HG03045 (cell line): Measurements from ENCODE around the gene YJU2.
"Not testable (repeated sequence)": the region's sequence is repeated elsewhere in the genome, so short reads cannot be mapped to it uniquely, and the experiment has no call there.

ENCODE experiments used
- ATAC-seq: cut with Tn5 transposase; IDR thresholded peaks from one replicate; pipeline ENCODE4 v1.9.1; 2021; ENCODE audit warnings: mild to moderate bottlenecking, moderate library complexity; ENCODE audit not compliant: unreplicated experiment

The YJU2 gene

GRCh38 chr19:4246767-4247593 is at the start of gene YJU2:
Gene YJU2, plus strand, starts transcription at chr19:4247080. Its CDS starts 67 bp downstream, at chr19:4247147.
- peak; percentile 84 for ATAC-seq

GRCh38 chr19:4197228-4197624 is 49.7 kb upstream of the YJU2 start:
- ATAC-seq = no peak

- no peak for ATAC-seq
Observed at GRCh38 chr19:4197625-4198466, 49.0 kb upstream of the YJU2 start.

- no peak for ATAC-seq
Observed at GRCh38 chr19:4198467-4199126, 48.3 kb upstream of the YJU2 start.

GRCh38 chr19:4199699-4200293 is 47.1 kb upstream of the YJU2 start:
- no peak for ATAC-seq

- ATAC-seq = no peak
Observed at GRCh38 chr19:4200940-4201542, 45.8 kb upstream of the YJU2 start.

GRCh38 chr19:4201798-4202197 is 45.1 kb upstream of the YJU2 start:
- no peak for ATAC-seq

- no peak for ATAC-seq
Observed at GRCh38 chr19:4206818-4207484, 39.9 kb upstream of the YJU2 start.

GRCh38 chr19:4208385-4209094 is 38.3 kb upstream of the YJU2 start:
- no peak for ATAC-seq

- ATAC-seq = no peak
Observed at GRCh38 chr19:4210166-4210731, 36.6 kb upstream of the YJU2 start.

- ATAC-seq = no peak
Observed at GRCh38 chr19:4213116-4213515, 33.8 kb upstream of the YJU2 start.

- ATAC-seq = no peak
Observed at GRCh38 chr19:4215807-4216206, 31.1 kb upstream of the YJU2 start.

- ATAC-seq = no peak
Observed at GRCh38 chr19:4216846-4217245, 30.0 kb upstream of the YJU2 start.

- ATAC-seq = no peak
Observed at GRCh38 chr19:4217429-4218264, 29.2 kb upstream of the YJU2 start.

- not testable (repeated sequence) for ATAC-seq
Observed at GRCh38 chr19:4218523-4218922, 28.4 kb upstream of the YJU2 start.

- ATAC-seq = no peak
Observed at GRCh38 chr19:4220188-4220587, 26.7 kb upstream of the YJU2 start.

- ATAC-seq = no peak
Observed at GRCh38 chr19:4224470-4224869, 22.4 kb upstream of the YJU2 start.

GRCh38 chr19:4225885-4226284 is 21.0 kb upstream of the YJU2 start:
- no peak for ATAC-seq
